Measurements from ENCODE around the gene EFS.

The EFS gene

DNA sequence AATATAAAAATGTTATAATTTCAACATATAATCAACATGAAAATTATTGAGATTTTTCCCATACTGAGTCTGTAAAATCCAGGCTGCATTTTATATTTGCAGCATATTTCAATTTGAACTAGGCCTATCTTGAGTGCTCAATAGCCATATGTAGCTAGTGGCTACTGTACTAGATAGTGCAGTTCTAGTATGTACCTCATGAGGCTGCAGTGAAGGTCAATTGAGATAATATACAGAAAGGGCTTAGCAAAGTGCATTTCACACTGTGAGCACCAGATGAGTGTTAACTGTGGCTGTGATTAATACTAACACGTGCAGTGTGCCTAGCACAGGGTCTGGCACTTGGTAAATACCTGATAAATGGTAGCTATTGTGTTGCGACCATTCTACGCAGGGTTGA lies 6.9 kb downstream of the EFS start:
- no peak for DNase-seq (ENCODE audit: low read depth in 2 of 2)

- no peak for DNase-seq (ENCODE audit: low read depth in 2 of 2)
These were observed 7.7 kb downstream of the EFS start for GRCh38 chr14:23357261-23357660.

- no peak for DNase-seq (ENCODE audit: low read depth in 2 of 2)
These were observed 8.3 kb downstream of the EFS start for GRCh38 chr14:23356662-23357061.

GRCh38 chr14:23355871-23356435 lies 9.0 kb downstream of the EFS start:
- DNase-seq (ENCODE audit: low read depth in 2 of 2) = no peak

DNA sequence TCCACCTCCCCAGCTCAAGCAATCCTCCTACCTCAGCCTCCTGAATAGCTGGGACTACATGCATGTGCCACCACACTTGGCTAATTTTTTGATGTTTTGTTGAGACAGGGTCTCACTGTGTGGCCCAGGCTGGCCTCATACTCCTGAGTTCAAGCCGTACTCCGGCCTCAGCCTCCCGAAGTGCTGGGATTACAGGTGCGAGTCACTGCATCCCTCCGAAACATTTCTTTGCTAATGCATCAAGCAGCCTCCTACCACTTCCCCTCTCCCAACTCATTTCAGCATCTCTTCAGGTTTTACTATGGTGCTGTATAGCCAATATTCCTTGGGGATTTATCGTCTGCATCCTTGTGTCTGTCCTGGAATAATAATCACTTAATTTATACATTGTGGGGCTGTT lies 10.0 kb downstream of the EFS start:
- no peak for DNase-seq (ENCODE audit: low read depth in 2 of 2)

DNA sequence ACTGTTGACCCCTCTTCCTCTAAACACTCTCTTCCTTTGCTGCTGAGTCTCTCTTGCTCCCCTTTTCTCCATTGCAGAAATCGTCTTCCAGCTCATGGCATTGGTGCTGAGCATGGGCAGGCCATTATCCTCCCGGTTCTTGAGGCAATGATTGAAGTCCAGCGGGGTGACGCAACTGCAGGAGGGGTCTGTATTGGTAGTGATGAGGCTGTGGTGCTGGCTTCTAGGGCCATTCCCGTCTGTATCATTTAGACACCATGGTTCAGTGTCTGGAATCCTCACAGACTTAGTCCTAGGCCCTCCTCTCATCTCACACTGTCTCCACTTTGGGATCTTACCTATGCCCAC lies 11.6 kb downstream of the EFS start:
- DNase-seq (ENCODE audit: low read depth in 2 of 2) = no peak

GRCh38 chr14:23352506-23353432 lies 12.2 kb downstream of the EFS start, which contains the start of gene SLC22A17:
TSS of gene SLC22A17 (minus strand) at chr14:23352887.
- DNase-seq (ENCODE audit: low read depth in 2 of 2) = peak; percentile 14 to 38

GRCh38 chr14:23351681-23352505 lies 13.1 kb downstream of the EFS start:
- no peak for DNase-seq (ENCODE audit: low read depth in 2 of 2)

GRCh38 chr14:23349156-23349845 lies 15.7 kb downstream of the EFS start:
- no peak for DNase-seq (ENCODE audit: low read depth in 2 of 2)

- DNase-seq (ENCODE audit: low read depth in 2 of 2) = no peak
These were observed 16.7 kb downstream of the EFS start for GRCh38 chr14:23348297-23348655.

DNA sequence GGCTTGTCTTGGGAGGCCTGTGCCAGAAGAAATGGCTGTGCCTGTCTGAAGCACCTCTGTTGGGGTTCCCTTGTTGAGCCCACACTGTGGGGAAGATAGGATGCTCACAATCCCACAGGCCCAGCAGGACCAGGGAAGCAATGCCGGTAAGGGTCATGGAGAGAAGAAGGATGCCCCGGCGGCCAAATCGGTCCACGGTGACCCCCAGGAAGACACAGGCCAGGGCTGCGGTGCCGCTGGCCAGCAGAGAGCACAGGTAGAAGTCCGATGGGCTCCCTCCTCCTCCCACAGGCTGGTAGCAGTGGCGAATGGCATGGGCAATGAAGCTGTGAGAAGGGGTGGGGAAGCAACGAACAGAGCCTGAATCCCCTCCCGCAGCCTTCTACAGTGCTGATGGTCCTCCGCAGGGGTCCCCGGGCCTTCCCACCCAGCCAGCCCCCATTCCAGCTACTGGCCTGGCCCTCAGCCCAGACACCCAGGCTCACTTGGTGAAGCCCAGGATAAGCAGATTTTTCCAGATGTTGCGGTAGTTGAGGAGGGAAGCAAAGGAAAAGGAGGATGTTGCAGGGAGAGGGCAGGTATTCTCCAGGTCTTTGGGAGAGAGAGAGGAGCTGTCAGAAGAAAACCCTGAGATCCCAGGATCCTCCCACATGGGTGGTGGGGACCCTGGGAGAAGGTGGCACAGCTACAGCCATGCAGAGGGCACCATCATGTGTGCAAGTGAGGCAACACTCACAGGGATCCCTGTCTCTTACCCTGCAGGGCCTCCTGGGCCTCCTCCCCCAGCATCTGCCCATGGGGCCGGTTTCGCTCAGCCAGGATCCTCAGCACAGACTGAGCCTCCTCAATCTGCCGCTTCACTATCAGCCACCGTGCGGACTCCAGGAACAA lies 17.3 kb downstream of the EFS start:
- no peak for DNase-seq (ENCODE audit: low read depth in 2 of 2)

DNA sequence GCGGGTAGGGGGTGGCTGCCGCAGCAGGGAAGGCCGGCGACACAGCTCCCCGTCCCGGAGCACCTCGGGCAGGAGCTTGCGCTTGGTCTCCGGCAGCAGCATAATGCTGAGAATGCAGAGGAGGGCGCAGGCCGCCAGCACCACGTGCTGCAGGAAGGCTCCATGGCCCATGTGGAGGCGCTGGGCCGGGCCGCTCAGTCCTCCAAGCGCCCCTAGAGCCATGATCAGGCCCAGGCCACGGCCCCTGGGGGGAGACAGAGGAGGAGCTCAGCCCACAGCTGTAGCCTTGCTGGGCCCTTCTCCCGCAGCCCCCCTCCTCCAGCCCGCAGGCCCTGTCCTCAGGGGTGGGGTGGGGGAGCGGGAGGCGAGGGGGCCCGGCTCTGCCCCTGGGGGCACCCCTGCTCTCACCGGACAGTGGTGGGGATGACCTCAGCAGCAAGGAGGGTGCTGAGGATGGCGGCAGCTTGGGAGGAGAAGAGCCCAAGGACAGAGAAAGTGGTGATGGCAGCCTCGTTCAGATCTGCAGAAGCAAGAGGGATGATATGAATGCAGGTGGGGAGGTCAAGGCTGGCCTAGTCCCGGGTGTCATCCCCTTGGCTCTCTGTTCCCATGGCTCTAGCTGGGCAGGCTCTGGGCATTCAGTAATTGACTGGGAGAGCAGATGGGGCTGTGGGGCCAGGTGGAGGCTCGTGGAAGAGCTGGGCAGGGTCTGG lies 18.1 kb downstream of the EFS start:
- DNase-seq (ENCODE audit: low read depth in 2 of 2) = no peak

- DNase-seq (ENCODE audit: low read depth in 2 of 2) = no peak
These were observed 18.8 kb downstream of the EFS start for GRCh38 chr14:23345987-23346692.

DNA sequence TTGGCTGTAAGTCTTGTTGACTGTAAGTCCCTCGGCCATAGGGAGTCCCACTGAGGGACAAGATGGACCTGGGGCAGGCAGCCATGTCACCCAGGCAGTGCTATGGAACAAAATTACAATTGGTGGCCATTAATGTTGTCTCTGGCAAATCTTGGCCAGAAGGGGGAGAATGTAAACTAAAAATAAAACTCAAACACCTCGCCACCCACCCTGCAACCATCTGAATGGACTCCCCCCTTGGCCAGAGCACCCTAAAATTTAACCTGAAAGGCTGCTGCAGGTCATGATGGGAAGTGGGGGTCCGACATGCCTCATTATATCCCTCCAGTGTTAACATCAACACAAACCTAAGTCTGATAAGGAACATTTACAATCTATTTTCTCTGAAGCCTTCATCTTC lies 20.5 kb downstream of the EFS start:
- DNase-seq (ENCODE audit: low read depth in 2 of 2) = no peak

DNA sequence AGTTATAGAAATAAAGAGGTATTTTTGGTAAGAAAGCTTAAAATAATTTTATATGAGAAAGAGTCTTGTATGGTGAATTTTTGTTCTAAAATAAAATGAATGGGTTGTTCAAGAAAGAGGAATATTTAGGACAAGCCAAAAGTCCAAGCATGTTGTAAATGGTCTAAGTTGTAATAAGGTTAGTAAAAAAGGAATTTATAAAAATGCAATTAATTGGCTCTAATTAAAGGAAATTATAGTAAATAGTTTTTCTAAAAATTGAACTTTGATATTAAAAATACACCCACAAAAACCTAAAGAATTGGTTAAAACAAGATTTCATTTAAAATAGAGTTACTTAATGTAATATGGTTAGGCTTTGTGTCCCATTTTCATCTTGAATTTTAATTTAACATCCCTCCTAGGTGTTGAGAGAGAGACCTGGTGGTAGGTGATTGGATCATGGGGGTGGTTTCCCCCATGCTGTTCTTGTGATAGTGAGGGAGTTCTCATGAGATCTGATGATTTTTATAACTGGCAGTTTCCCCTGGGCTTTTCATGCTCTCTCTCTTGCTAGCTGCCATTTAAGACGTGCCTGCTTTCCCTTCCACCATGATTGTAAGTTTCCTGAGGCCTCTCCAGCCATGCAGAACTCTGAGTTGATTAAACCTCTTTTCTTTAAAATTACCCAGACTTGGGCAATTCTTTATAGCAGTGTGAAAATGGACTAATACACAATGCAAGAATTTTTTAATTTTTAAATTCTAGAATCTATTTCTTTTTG lies 25.3 kb downstream of the EFS start:
- no peak for DNase-seq (ENCODE audit: low read depth in 2 of 2)

DNA sequence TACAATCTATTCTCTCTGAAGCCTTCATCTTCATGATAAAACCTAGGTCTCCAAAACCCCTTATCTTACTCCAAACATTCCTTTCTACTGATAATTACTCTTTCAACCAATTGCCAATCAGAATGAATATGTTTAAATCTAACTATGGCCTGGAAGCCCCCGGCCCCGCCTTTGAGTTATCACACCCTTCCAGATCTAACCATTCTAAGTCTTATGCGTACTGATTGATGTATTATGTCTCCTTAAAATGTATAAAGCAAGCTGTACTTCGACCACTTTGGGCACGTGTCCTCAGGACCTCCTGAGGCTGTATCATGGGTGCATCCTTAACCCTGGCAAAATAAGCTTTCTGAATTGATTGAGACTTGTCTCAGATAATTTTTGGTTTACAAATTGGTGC lies 29.3 kb downstream of the EFS start:
- DNase-seq (ENCODE audit: low read depth in 2 of 2) = no peak

- peak; percentile 45 to 66 for DNase-seq (ENCODE audit: low read depth in 2 of 2)
These were observed 36.8 kb downstream of the EFS start for GRCh38 chr14:23327947-23328744.

Measured in stimulated activated CD8-positive, alpha-beta memory T cell treated with anti-CD3 and anti-CD28 coated beads, Interleukin-7, amount 100 ng/mL, for 4 hours (primary cell).